IMR-90 (cell line): ENCODE results near the gene RAB6C. TPM values are rescaled to one million over a fixed set of nuclear protein-coding genes. Genes with fewer than 3 reads are reported as not detected.

ENCODE experiments used
- ATAC-seq: fragments of 200-7000 bp; cut with Tn5 transposase; 2 replicates; pipeline ENCODE4 v1.9.1; 2020; ENCODE audit warnings: low read depth, mild to moderate bottlenecking, moderate library complexity
- BruUV-seq: library from RNA; stranded (reverse); fragments of 400-500 nt; replicated peaks from 2 replicates; lab custom pipeline; 2021; lab: Mats Ljungman, UMichigan
- CTCF ChIA-PET: fragments of 300-600 bp; formaldehyde crosslinking; extraction: SDS; loops from one replicate; lab custom pipeline; 2021; ENCODE audit warnings: antibody characterized with exemption; lab: Yijun Ruan, JAX
- POLR2A ChIA-PET: fragments of 300-600 bp; sonication (Branson Sonifier 250); formaldehyde crosslinking; loops from one replicate; lab custom pipeline; 2022; ENCODE audit warnings: antibody characterized with exemption; ENCODE audit not compliant: unreplicated experiment; lab: Charles Lee
- DNase-seq: peaks from one replicate; pipeline ENCODE4 v3.0.0; 2013
- H2AFZ ChIP-seq: replicated peaks from 2 replicates; pipeline ENCODE3; 2013; ENCODE audit warnings: low read length, mild to moderate bottlenecking; ENCODE audit not compliant: poor library complexity
- H2AK5ac ChIP-seq: 2 replicates; pipeline ENCODE4 v1.6.1; 2013; ENCODE audit warnings: low read depth, low read length, inconsistent platforms
- H2AK9ac ChIP-seq: replicated peaks from 2 replicates; pipeline ENCODE3; 2013; ENCODE audit warnings: mild to moderate bottlenecking, low read depth, low read length, moderate library complexity; ENCODE audit not compliant: poor library complexity
- H2BK120ac ChIP-seq: 2 replicates; pipeline ENCODE4 v1.6.1; 2013; ENCODE audit warnings: low read depth, low read length, inconsistent platforms
- H2BK15ac ChIP-seq: 3 replicates; pipeline ENCODE4 v1.6.1; 2013; ENCODE audit warnings: low read depth, low read length, inconsistent platforms
- H2BK20ac ChIP-seq: 2 replicates; pipeline ENCODE4 v1.6.1; 2013; ENCODE audit warnings: low read depth, mild to moderate bottlenecking, inconsistent platforms, low read length, moderate library complexity
- H2BK5ac ChIP-seq: 2 replicates; pipeline ENCODE4 v1.6.1; 2013; ENCODE audit warnings: mild to moderate bottlenecking, low read depth, low read length, inconsistent platforms; ENCODE audit not compliant: poor library complexity, severe bottlenecking
- H3K14ac ChIP-seq: replicated peaks from 2 replicates; pipeline ENCODE4 v1.6.1; 2013; ENCODE audit warnings: low read depth, low read length, inconsistent platforms
- H3K18ac ChIP-seq: 2 replicates; pipeline ENCODE4 v1.6.1; 2013; ENCODE audit warnings: low read depth, low read length, control low read depth
- H3K23ac ChIP-seq: 2 replicates; pipeline ENCODE4 v1.6.1; 2013; ENCODE audit warnings: low read depth, low read length, inconsistent platforms
- H3K27ac ChIP-seq: 2 replicates; pipeline ENCODE4 v1.5.1; 2013; ENCODE audit warnings: mild to moderate bottlenecking, control low read depth, low read length; ENCODE audit not compliant: insufficient read depth
- H3K27me3 ChIP-seq: 2 replicates; pipeline ENCODE4 v1.6.1; 2013; ENCODE audit warnings: low read length; ENCODE audit not compliant: control insufficient read depth, insufficient read depth
- H3K36me3 ChIP-seq: 2 replicates; pipeline ENCODE4 v1.6.1; 2013; ENCODE audit warnings: low read length, mixed read lengths; ENCODE audit not compliant: control insufficient read depth, insufficient read depth
- H3K4ac ChIP-seq: 2 replicates; pipeline ENCODE4 v1.6.1; 2013; ENCODE audit warnings: low read depth, low read length, inconsistent platforms
- H3K4me1 ChIP-seq: 2 replicates; pipeline ENCODE4 v1.6.1; 2013; ENCODE audit warnings: low read length, mixed read lengths; ENCODE audit not compliant: control insufficient read depth, insufficient read depth
- H3K4me2 ChIP-seq: 2 replicates; pipeline ENCODE4 v1.6.1; 2013; ENCODE audit warnings: low read depth, mild to moderate bottlenecking, control low read depth, low read length, moderate library complexity
- H3K4me3 ChIP-seq: 2 replicates; pipeline ENCODE4 v1.5.1; 2013; ENCODE audit warnings: low read depth, mild to moderate bottlenecking, control low read depth, low read length, moderate library complexity; ENCODE audit not compliant: insufficient read depth
- H3K56ac ChIP-seq: 2 replicates; pipeline ENCODE4 v1.6.1; 2013; ENCODE audit warnings: low read length, inconsistent platforms; ENCODE audit not compliant: insufficient read depth; ENCODE audit errors: extremely low read depth
- H3K79me1 ChIP-seq, 2 experiments: 2 replicates each; pipeline ENCODE4 v1.6.1; 2013; ENCODE audit warnings: low read length in 2 of 2, inconsistent platforms in 1 of 2, low read depth in 1 of 2
- H3K9ac ChIP-seq: 2 replicates; pipeline ENCODE4 v1.6.1; 2013; ENCODE audit warnings: low read depth, low read length, control low read depth
- H3K9me1 ChIP-seq: 2 replicates; pipeline ENCODE4 v1.6.1; 2013; ENCODE audit warnings: low read length, inconsistent platforms; ENCODE audit not compliant: insufficient read depth
- H3K9me3 ChIP-seq: 2 replicates; pipeline ENCODE4 v1.6.1; 2013; ENCODE audit warnings: low read length; ENCODE audit not compliant: control insufficient read depth, insufficient read depth
- H4K20me1 ChIP-seq: 2 replicates; pipeline ENCODE4 v1.6.1; 2013; ENCODE audit warnings: low read length, inconsistent platforms; ENCODE audit not compliant: insufficient read depth
- H4K5ac ChIP-seq: 2 replicates; pipeline ENCODE4 v1.6.1; 2013; ENCODE audit warnings: mild to moderate bottlenecking, low read depth, low read length, control low read depth
- H4K8ac ChIP-seq, 2 experiments: 2 replicates each; pipeline ENCODE4 v1.6.1; 2013; ENCODE audit warnings: low read depth in 2 of 2, low read length in 2 of 2, control low read depth in 1 of 2, inconsistent platforms in 1 of 2
- H4K91ac ChIP-seq: 2 replicates; pipeline ENCODE4 v1.6.1; 2013; ENCODE audit warnings: low read depth, low read length, inconsistent platforms; ENCODE audit not compliant: insufficient read depth
- BHLHE40 ChIP-seq: fragments of 150-350 bp; IDR thresholded peaks from 2 replicates; pipeline ENCODE4 v1.6.1; 2016; ENCODE audit warnings: mild to moderate bottlenecking, low read depth, low read length
- CEBPB ChIP-seq: IDR thresholded peaks from 2 replicates; pipeline ENCODE4 v1.6.1; 2012; ENCODE audit warnings: low read depth, low read length, improper control_type of control experiment
- CHD1 ChIP-seq: IDR thresholded peaks from 2 replicates; pipeline ENCODE4 v1.6.1; 2012; ENCODE audit warnings: low read depth, low read length, improper control_type of control experiment
- FOS ChIP-seq: fragments of 150-350 bp; IDR thresholded peaks from 2 replicates; pipeline ENCODE4 v1.6.1; 2016; ENCODE audit warnings: low read depth, low read length
- MAFK ChIP-seq: IDR thresholded peaks from 2 replicates; pipeline ENCODE4 v1.6.1; 2012; ENCODE audit warnings: low read depth, low read length, improper control_type of control experiment
- MAZ ChIP-seq: IDR thresholded peaks from 2 replicates; pipeline ENCODE4 v1.6.1; 2012; ENCODE audit warnings: low read depth, mild to moderate bottlenecking, low read length, improper control_type of control experiment, moderate library complexity, borderline replicate concordance
- MXI1 ChIP-seq: IDR thresholded peaks from 2 replicates; pipeline ENCODE4 v1.6.1; 2012; ENCODE audit warnings: low read depth, mild to moderate bottlenecking, low read length, moderate library complexity, borderline replicate concordance
- NFE2L2 ChIP-seq: fragments of 150-350 bp; IDR thresholded peaks from 2 replicates; pipeline ENCODE4 v1.6.1; 2016; ENCODE audit warnings: low read depth, mild to moderate bottlenecking, low read length
- POLR2A ChIP-seq: IDR thresholded peaks from 2 replicates; pipeline ENCODE4 v1.6.1; 2012; ENCODE audit warnings: mild to moderate bottlenecking, low read depth, low read length
- RAD21 ChIP-seq: IDR thresholded peaks from 2 replicates; pipeline ENCODE4 v1.6.1; 2012; ENCODE audit warnings: low read length, improper control_type of control experiment
- RCOR1 ChIP-seq: IDR thresholded peaks from 2 replicates; pipeline ENCODE4 v1.6.1; 2012; ENCODE audit warnings: mild to moderate bottlenecking, low read length, improper control_type of control experiment; ENCODE audit not compliant: insufficient replicate concordance
- RFX5 ChIP-seq: IDR thresholded peaks from 2 replicates; pipeline ENCODE4 v1.8.0; 2012; ENCODE audit warnings: low read depth, mild to moderate bottlenecking, low read length, moderate library complexity
- SMC3 ChIP-seq: fragments of 150-350 bp; IDR thresholded peaks from 2 replicates; pipeline ENCODE4 v1.6.1; 2016; ENCODE audit warnings: low read depth, mild to moderate bottlenecking, antibody characterized with exemption, low read length, moderate library complexity
- WGBS, 2 experiments: methylation state at CpG; one replicate each; pipeline versions ENCODE4 v1.1.5 to v1.1.7; 2013; ENCODE audit warnings: missing lambda C conversion rate in 2 of 2; ENCODE audit not compliant: insufficient read length in 1 of 2; ENCODE audit errors: extremely low coverage in 2 of 2; 5-methylcytosine and 5-hydroxymethylcytosine counted together
- dilution Hi-C: fragments of 300-500 bp; cut with HindIII; formaldehyde crosslinking; loops from one replicate; pipeline ENCODE4 v1.14.3; 2018; ENCODE audit warnings: low sequenced_read_pairs; ENCODE audit not compliant: unreplicated experiment
- in situ Hi-C: fragments of 300-500 bp; cut with MboI; formaldehyde crosslinking; loops from 3 replicates; pipeline ENCODE4 v1.14.3; 2019; ENCODE audit warnings: low sequenced_read_pairs, inconsistent platforms, mixed read lengths
- intact Hi-C: fragments of 100-400 bp; cut with micrococcal nuclease; formaldehyde crosslinking; loops from 2 replicates; pipeline ENCODE4 v1.10.0; 2022
- polyA plus RNA-seq, 3 experiments: library from polyadenylated mRNA; depleted of rRNA; stranded (reverse); fragments of >200 nt; gene quantifications; 2 replicates each; pipeline ENCODE4 v1.2.3, GENCODE V29; 2012; ENCODE audit warnings: low replicate concordance in 1 of 3
- total RNA-seq: library from RNA; depleted of rRNA; stranded (reverse); fragments of >200 nt; gene quantifications from 2 replicates; pipeline ENCODE4 v1.2.3, GENCODE V29; 2012
- TF ChIP-seq, protein P1 (sequence below): fragments of 150-350 bp; IDR thresholded peaks from 2 replicates; pipeline ENCODE4 v1.6.1; 2016; ENCODE audit warnings: low read depth, mild to moderate bottlenecking, low read length, moderate library complexity, borderline replicate concordance
- TF ChIP-seq, protein P2 (sequence below): fragments of 150-350 bp; IDR thresholded peaks from 2 replicates; pipeline ENCODE4 v1.6.1; 2017; ENCODE audit warnings: mild to moderate bottlenecking, antibody characterized with exemption, low read length, low read depth
- TF ChIP-seq, protein P3 (sequence below): conservative IDR thresholded peaks from 2 replicates; pipeline ENCODE4 v1.5.1; 2012; ENCODE audit warnings: mild to moderate bottlenecking, low read depth, low read length, improper control_type of control experiment

Gene RAB6C
- total and polyA plus RNA-seq, 2 of the 4 experiments (the other 2 are of a cell fraction), result not detected

DNA sequence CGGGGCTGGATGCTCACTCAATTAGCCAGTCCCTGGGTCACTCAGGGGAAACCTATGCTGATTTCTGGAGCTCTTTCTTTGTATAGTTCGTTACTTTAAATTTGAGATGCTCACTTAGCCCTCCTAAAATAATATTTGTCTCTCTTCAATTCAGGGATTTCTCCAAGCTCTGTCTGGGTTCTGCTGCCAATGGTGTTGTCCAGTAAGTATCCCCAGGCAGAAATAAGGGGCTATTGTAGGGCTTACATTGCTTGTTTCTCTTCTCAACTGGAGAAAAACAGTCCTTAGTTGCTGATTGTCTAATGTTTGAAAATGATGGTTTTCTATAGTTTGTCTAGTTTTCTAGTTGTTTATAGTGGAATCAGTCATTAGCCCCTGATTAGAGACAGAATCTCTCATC, 5.0 kb downstream of the RAB6C start:
- no peaks in the 10 kb centered on the region for H3K36me3 ChIP-seq
- no peak overlapping the region for H4K5ac ChIP-seq
- no CpG with 5 or more reads among the region's 2 CpGs for WGBS, 2 experiments
- ChIA-PET CTCF (no interaction called here), POLR2A (no interaction called here)
- no peak overlapping the region for H3K23ac ChIP-seq
- no peak for ATAC-seq
- intact Hi-C loops, result no loop called here
- no peak overlapping the region for H2BK15ac ChIP-seq
- TF ChIP-seq, protein P1, sequence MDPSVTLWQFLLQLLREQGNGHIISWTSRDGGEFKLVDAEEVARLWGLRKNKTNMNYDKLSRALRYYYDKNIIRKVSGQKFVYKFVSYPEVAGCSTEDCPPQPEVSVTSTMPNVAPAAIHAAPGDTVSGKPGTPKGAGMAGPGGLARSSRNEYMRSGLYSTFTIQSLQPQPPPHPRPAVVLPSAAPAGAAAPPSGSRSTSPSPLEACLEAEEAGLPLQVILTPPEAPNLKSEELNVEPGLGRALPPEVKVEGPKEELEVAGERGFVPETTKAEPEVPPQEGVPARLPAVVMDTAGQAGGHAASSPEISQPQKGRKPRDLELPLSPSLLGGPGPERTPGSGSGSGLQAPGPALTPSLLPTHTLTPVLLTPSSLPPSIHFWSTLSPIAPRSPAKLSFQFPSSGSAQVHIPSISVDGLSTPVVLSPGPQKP, result no peak
- TF ChIP-seq MAFK (no peak), MXI1 (no peak), SMC3 (no peak), RAD21 (no peak), NFE2L2 (no peak), RCOR1 (no peak), CEBPB (no peak), BHLHE40 (no peak), FOS (no peak), RFX5 (no peak), CHD1 (no peak), POLR2A (no peak), MAZ (no peak)
- TF ChIP-seq, protein P2, sequence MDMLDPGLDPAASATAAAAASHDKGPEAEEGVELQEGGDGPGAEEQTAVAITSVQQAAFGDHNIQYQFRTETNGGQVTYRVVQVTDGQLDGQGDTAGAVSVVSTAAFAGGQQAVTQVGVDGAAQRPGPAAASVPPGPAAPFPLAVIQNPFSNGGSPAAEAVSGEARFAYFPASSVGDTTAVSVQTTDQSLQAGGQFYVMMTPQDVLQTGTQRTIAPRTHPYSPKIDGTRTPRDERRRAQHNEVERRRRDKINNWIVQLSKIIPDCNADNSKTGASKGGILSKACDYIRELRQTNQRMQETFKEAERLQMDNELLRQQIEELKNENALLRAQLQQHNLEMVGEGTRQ, result no peak
- TF ChIP-seq, protein P3, sequence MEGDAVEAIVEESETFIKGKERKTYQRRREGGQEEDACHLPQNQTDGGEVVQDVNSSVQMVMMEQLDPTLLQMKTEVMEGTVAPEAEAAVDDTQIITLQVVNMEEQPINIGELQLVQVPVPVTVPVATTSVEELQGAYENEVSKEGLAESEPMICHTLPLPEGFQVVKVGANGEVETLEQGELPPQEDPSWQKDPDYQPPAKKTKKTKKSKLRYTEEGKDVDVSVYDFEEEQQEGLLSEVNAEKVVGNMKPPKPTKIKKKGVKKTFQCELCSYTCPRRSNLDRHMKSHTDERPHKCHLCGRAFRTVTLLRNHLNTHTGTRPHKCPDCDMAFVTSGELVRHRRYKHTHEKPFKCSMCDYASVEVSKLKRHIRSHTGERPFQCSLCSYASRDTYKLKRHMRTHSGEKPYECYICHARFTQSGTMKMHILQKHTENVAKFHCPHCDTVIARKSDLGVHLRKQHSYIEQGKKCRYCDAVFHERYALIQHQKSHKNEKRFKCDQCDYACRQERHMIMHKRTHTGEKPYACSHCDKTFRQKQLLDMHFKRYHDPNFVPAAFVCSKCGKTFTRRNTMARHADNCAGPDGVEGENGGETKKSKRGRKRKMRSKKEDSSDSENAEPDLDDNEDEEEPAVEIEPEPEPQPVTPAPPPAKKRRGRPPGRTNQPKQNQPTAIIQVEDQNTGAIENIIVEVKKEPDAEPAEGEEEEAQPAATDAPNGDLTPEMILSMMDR, result no peak
- no peaks in the 10 kb centered on the region for H3K4me1 ChIP-seq
- no peak overlapping the region for H3K14ac ChIP-seq
- no peak overlapping the region for H2BK5ac ChIP-seq
- H3K9me3 ChIP-seq, result no peaks in the 10 kb centered on the region
- no peaks in the 10 kb centered on the region for H3K27me3 ChIP-seq
- no peak overlapping the region for H3K9ac ChIP-seq
- in situ Hi-C loops, result no loop called here
- no peak overlapping the region for H4K8ac ChIP-seq
- H4K20me1 ChIP-seq, result no peaks in the 10 kb centered on the region
- H2AFZ ChIP-seq, result no peak overlapping the region
- no peak overlapping the region for H2AK9ac ChIP-seq
- no peaks in the 10 kb centered on the region for H3K79me1 ChIP-seq
- H2BK120ac ChIP-seq, result no peak overlapping the region
- H3K27ac ChIP-seq, result no peak overlapping the region
- H2AK5ac ChIP-seq, result no peak overlapping the region
- no peak overlapping the region for H3K18ac ChIP-seq
- no peak overlapping the region for H4K91ac ChIP-seq
- H3K9me1 ChIP-seq, result no peaks in the 10 kb centered on the region
- no peak overlapping the region for H3K4me3 ChIP-seq
- H3K4me2 ChIP-seq, result no peak overlapping the region
- no peak overlapping the region for H3K4ac ChIP-seq
- H3K56ac ChIP-seq, result no peak overlapping the region
- dilution Hi-C loops, result no loop called here
- no TSS peak for BruUV-seq
- H2BK20ac ChIP-seq, result no peak overlapping the region
- no peak for DNase-seq
